IPS DF 19.7 (cell line): ENCODE data around the gene TMEM79.

Source experiments
- DNase-seq: peaks from one replicate; pipeline ENCODE4 v3.0.0-alpha.2; 2013; ENCODE audit warnings: low read depth, low spot score

TMEM79 gene

GRCh38 chr1:156263288-156263655 lies 20.9 kb upstream of the TMEM79 start:
- DNase-seq, result no peak

- DNase-seq, result no peak
Observed at GRCh38 chr1:156266051-156266450, 18.1 kb upstream of the TMEM79 start.

DNA sequence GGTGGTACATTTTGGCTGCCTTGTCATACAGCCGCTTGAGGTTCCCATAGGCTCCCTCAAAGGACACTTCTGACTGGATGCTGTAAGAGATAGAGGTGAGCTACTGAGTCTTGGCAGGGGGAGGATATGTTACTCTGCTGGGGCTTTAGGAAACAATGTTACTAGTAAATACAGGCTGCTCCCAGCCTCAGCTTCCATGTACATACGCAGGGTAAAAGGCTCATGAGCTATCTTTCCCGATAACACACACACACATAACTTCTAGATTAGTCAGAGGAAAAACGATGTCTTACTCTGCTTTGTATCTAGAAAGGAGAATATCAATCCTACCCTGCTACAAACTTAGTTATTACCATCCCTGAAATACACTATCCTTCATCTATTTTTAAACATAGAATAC lies 15.8 kb upstream of the TMEM79 start:
- DNase-seq, result no peak

DNA sequence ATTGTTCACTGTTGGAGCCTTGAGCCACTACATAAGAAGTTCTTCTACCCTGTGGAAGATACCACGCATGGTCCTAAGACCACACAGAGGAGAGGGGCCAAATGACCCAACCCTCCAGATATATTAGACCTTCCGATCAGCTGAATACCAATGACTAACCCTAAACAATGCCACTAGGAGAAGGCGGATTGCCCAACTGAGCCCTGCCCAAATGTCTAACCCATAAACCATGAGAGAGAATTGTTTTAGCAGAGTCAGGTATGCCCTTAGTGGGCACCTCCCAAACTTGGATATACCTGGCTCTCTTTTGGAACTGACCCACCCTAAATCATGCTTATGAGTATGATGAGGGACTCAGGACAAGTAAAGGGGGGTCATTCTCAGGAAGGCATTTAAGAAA lies 13.8 kb upstream of the TMEM79 start:
- DNase-seq, result no peak

- DNase-seq, result no peak
Observed at GRCh38 chr1:156276532-156276931, 7.6 kb upstream of the TMEM79 start.

DNA sequence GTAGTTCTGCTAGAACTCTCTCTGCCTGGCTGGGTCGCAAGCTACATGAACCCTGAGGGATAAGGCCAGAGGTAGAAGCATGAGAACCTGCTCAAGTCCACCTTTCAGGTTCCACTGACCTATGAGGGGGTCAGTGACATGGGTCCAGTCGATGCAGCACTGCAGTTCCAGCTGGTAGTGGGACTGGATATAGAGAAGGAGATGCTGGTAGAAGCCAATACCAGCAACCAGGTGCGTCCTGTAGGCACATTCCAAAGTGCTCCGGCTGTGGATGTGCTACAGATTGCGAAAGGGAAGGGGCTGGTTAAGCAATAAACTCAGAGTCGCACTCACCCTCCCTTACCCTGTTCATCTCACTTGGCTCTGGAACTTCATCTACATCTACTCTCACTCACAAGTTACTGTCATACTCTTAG lies 7.2 kb upstream of the TMEM79 start:
- no peak for DNase-seq

DNA sequence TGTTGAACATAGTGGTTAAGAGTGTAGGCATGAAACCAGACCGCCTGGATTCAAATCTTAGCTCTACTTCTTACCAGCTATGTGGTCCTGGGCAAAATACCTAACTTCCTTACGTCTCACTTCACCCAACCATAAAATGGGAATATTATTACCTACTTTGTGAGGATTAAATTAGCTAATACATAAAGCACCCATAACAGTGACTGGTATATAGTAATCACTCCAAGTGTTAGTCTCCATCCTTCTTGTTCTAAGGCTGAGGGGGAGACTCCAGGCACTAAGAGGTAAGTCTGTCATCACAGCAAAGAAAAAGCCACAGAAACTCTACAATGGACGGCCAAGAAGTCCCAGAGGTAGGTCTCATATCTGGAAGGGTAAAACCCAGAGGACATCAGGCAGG lies 4.3 kb upstream of the TMEM79 start:
- DNase-seq, result no peak

GRCh38 chr1:156281281-156281680 lies 2.8 kb upstream of the TMEM79 start:
- DNase-seq, result no peak

DNA sequence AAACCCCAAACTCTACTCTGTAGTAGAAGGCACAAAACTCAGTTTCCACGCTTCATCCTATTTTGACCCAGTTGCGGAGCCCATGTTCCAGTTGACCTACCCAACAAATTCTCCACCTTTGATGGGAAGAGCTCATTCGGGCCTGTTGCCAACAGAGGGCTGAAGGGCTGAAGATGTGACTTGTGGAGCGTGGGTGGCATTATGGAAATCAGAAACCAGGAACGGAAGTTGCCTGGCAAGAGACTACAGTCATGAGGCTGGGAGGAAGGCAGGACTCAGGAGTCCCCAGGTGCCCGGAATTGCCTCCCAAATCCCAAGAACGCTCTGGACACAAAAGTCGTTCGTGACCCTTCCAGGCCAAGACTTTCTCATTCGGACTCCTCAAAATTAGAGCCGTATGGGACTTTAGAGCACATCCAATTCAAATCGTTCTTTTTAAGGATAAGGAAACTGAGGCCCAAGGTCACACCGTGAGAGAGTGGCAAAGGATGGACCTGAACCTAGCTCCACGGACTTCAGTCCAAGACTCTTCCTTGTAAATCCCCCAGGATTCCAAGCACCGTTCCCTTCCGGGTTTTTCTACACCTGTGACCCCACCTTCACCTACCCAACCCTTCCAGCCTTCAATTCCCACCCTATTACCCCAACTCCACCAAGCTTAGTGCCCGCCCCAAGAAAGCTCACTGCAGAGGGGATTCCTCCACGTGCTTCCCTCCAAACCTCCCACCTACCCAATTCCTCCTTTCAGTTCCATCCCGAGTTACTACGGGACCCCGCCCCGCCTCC lies 2.2 kb upstream of the TMEM79 start:
- no peak for DNase-seq

GRCh38 chr1:156282479-156283222 lies 1.5 kb upstream of the TMEM79 start, which contains the start of gene SMG5:
Gene SMG5 (minus strand): TSS chr1:156282825. CDS start chr1:156282680, 145 bp downstream.
- peak; percentile 100 for DNase-seq

DNA sequence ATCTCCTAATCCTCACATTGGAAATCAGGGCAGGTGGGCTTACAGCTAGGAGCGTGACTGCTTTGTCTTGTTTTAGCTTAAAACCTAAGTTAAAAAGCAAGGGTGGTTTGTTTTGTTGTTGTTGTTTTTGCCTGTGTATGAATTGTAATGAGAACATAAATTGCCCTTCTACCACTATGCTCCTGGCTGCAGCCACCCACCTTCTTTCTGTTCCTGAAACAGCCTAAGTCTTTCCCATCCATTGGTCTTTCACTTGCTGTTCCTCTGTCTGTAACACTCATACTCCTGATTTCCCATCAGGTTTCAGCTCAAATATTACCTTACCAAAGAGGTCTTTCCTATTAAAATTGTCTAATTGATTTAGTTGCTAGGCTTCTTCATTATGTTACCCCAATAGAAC lies 604 bp upstream of the TMEM79 start:
- no peak for DNase-seq

DNA sequence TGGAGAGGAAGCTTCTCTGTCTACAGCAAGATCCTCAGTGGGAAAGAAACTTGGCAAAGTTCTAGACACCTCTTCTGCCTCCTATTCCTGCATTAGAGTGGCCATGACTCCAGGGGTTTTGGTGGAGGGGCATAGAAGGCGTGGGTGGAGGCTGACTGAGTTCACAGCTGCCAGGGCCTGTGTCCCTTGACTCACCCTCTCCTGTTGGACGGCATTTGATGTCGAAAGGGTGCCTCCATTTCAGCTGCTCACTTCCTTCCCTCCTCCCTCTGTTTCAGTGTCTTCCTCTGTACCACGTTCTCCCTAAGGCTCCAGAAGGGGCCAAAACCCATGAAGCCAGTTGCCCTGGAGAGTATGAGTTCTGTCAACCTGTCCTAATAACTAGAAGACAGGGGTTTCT lies 632 bp downstream of the TMEM79 start:
- DNase-seq, result no peak

DNA sequence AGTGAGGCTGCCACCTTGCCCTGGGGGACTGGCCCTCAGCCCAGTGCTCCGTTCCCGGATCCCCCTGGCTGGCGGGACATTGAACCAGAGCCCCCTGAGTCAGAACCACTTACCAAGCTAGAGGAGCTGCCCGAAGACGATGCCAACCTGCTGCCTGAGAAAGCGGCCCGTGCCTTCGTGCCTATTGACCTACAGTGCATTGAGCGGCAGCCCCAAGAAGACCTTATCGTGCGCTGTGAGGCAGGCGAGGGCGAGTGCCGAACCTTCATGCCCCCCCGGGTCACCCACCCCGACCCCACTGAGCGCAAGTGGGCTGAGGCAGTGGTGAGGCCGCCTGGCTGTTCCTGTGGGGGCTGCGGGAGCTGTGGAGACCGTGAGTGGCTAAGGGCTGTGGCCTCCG lies 1.3 kb downstream of the TMEM79 start:
- DNase-seq, result no peak

- no peak for DNase-seq
Observed at GRCh38 chr1:156286061-156286460, 1.9 kb downstream of the TMEM79 start.

GRCh38 chr1:156289857-156290256 lies 5.7 kb downstream of the TMEM79 start:
- DNase-seq, result no peak

GRCh38 chr1:156291226-156292061 lies 7.3 kb downstream of the TMEM79 start:
- peak; percentile 71 for DNase-seq

- no peak for DNase-seq
Observed at GRCh38 chr1:156293098-156293434, 8.9 kb downstream of the TMEM79 start.

DNA sequence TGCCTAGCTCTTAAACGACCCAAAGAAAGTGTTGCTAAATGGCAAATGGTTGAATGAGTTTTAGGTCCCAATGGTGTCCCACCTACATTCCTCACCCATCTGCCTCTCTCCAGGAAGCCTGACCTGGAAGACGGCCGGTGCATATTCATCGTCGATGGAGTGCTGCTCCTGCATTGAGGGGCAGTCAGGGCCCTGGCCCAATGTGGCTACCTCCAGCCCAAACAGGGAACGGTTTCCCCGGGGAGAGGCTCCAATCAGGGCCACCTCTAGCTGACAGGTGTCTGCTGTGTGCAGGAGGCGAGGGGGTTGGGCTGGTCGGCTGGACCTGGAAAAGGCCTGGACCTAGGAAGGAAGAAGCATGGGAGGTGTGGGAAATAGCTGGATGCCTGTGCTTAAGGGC lies 9.8 kb downstream of the TMEM79 start:
- DNase-seq, result no peak

GRCh38 chr1:156295391-156295947 lies 11.3 kb downstream of the TMEM79 start, which contains the start of gene GLMP:
Gene GLMP (minus strand): TSS chr1:156295679. CDS start chr1:156295645, 34 bp downstream.
- no peak for DNase-seq

DNA sequence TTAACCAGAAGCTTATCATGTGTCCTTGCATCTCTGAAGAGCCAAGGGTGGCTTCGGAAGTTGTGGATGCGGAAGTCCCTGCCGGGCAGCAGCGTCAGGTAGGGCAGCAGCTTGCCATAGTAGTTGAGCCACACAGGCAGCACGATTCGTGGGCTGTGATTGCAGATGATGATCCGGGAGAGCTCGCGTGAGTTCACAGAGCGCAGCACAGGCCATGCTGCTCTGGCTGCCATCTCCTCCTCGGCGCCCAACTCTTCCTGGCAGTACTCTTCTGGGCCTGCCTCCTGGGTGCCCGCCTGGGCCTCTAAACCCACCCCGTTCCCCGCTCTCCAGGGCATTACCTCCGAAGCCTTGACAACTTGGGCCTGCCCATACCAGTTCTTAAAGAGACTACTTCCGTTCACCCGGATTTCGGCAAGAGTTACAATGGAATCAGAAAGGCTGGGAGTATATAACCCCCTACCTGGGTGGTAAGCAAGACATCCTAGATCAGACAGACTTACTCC lies 14.8 kb downstream of the TMEM79 start, which contains the start of gene VHLL:
Gene VHLL (minus strand): TSS at position 456 of the 506 bp plus-strand sequence. CDS start 118 bp downstream, at position 338.
- DNase-seq, result no peak

GRCh38 chr1:156303241-156303640 lies 19.1 kb downstream of the TMEM79 start:
- DNase-seq, result no peak

- no peak for DNase-seq
Observed at GRCh38 chr1:156305215-156305614, 21.1 kb downstream of the TMEM79 start.
